D341Med (cell line): ENCODE measurements around the gene VWA8.

Experiments used
- DNase-seq: peaks from one replicate; pipeline ENCODE4 v3.0.0; 2012; ENCODE audit warnings: low spot score

The VWA8 gene

DNA sequence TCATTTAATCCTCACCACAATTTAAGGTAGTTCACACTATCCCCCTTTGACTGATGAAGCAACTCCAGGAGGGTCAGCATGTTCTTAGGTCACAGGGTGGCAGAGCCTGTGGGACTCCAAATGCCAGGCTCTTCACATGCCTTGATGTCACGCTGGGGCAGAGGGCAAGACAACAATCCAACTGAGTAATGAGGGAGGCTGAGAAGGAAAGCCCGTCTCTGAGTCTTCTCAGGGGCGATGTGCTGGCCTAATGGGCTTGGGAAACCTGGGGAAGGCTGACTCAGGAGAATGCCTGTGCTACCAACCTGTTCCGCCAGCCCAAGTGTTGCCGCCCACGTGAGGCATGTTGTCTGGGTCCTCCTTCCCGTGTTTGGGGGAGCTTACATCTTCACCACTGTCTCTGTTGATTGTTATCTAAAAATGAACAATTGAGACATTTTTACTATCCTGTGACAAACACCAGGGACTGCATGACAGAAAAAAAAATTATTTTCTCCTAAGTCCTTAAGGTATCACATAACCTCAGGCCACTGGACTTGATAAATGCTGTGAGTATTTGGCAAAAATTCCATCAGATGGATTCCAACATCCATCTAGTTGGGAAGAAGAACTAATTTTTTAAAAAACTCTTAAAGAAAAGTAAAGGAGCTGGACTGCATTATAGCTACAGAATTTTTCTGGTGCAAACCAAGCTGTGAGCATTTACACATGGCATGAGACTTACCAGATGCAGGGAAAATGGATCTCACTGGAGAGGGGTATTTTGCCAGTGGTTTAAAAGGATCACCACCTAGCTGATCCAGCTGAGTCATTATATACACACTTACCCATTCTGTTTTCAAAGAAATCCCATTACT lies 346.0 kb downstream of the VWA8 start:
- peak; percentile 44 for DNase-seq

DNA sequence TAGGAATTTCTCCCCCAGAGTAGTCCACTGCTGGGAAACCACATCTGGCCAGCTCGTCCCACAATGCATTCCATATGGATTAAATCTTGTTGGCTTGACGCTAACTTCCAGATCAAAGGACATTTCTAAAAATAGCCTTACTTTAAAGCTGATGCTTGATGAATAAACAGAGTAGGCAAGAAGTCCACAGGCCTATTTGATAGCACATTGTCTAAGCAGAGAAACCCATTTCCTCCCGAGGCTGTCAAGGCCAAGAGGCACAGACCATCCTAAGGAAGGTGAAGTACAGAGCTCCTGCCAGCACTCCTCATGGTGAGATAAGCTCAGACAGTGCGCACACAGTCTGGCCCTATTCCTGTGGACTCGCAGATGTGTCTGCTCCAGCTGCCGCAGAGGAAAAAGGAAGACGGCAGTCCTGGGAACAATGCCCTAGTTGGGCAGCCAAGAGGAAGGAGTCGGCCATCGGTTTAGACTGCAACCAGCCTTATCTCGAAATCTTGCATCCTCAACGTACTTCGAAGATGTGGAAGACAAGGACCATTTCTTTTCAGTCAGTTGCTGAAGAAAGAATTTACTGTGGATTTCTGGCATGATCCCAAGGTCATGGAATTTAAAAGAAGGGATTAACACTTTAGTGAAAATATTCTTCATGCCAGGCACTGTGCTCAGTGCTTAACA lies 346.8 kb downstream of the VWA8 start:
- DNase-seq = peak; percentile 49

DNA sequence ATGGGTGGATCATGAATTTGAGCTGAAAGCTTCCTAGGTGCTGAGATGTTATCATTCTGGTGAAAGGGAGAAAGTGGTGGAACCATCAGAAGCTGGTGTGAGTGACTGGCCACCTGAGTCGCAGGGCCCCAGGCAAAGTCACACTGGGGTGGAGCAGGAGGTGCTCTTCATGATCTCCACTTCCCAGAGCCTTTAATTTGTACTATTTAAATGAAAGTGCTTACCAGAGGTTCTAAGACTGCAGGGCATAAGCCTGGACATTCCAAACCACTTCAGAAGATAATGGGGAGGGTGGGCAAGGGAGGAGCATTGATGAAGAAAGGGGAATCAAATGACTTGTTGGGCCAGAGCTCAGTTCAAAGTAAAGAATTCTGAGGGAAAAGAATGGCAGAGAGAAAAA lies 347.4 kb downstream of the VWA8 start:
- DNase-seq = no peak

DNA sequence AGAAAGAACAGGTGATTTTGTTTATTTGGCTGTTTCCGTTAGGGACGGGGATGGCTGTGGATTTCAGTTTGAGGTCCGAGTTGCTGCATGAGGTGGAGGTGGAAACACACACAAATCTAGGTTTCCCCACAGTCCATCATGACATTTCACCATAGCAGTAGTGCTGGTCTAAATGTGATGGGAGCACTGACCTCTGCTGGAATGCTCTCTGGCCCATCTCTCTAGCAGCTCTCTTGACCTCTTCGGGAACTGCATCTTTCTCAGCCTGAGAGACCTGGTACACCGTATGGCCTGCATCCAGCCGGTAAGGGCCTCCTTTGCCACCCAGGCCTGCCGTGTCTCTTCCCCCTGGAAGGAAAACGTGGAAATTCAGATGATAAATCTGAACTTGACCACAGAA lies 349.5 kb downstream of the VWA8 start:
- DNase-seq = no peak

DNA sequence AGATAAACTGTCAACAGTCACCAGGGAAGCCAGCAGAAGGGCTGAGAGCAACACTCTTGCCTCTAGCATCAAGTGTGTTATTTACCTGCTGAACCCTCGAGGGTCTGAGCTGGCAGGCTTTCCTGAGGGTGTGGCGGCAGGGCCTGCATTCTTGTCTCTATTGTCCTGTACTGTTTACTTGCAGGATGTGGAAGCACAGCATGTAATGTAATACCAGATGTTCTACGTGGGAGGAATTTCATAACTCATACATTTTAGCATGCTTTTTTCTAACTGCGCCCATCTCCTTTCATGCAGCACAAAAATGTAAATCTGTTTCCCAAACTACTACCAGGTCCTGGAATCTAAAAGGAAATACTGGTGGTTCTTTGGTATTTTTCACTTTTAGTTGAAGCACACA lies 350.5 kb downstream of the VWA8 start:
- DNase-seq = no peak

DNA sequence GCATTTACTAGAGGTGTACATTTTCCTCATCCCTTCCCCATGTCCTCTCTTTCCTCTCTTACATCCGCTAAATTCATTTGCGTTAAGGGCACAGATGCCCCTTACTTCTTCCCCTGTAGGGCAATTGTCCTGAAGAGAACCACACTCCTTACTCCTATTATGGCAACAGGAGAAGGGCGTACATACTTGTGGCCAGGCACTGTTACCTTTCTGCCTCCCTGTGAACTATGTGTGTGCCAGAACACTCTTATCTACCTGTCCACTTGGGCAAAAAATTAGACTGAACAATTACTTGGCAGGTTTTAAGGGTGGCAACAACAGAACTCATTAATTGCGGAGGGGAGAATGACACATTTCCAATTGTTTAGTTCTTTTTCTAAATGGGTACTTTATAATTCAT lies 351.1 kb downstream of the VWA8 start:
- no peak for DNase-seq

DNA sequence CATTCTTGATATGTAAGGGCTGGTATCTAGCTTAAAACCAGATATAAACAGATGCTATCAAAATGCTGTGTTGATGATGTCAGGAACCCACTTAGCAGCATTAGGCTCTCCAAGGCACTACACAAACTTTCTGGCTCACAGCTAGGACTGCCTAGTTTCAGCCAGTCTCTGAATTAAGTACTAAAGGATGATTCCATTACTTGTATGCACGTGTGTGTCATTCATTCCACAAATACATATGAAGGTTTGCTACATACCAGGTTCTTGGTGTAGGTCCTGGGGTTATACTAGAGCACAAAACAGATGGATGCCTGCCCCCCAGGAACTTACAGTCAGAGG lies 352.1 kb downstream of the VWA8 start:
- DNase-seq = no peak

DNA sequence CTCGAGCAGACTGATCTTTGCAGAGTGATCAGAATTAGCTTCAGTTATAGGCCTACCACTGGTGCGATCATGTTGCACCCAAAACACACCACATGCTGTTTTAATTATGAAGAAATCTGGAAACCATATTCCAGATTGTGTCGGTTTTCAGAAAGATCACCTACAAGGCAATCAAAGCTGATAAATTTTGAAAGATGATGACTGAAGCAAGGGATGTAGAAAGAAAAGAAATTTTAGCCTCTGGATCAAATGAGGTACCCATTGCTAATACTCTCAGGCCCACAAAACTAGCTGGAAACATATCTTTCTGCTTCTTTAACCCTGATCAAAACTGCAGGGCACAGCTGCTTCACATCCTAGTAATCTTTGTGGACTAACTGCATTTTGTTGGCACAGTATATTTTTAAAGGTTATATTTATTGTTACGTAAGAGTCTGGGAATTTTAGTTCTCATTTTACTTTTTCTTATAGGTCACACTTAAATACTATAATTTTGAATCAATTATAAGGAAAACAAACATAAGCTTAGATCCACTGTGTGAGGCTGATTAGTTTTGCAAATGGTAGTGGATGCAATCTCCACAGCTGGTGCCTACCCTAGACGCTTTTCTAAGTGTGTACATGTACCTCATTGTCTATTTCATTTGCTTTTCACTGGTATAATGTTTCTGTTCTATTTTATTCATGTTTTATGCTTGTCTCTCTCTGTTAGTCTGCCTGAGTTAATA lies 352.6 kb downstream of the VWA8 start:
- DNase-seq = no peak

DNA sequence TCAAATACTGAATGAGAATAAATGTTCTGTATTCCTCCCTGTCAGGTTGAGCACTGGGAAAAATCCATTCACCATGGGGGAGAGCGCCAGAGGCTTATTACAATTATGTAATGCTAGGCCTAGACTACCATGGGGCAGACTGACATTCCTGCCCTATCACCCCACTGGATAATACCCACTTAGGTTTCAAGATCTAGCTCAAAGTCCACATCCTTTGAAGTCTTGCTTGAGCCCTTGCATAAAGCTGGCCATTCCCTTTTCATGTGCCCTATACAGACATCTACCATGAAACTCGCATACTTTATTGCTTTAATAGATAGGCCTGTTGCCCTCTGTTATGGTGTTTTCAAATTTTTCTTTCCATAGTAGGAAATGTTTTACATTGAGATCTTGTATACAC lies 354.3 kb downstream of the VWA8 start:
- no peak for DNase-seq

DNA sequence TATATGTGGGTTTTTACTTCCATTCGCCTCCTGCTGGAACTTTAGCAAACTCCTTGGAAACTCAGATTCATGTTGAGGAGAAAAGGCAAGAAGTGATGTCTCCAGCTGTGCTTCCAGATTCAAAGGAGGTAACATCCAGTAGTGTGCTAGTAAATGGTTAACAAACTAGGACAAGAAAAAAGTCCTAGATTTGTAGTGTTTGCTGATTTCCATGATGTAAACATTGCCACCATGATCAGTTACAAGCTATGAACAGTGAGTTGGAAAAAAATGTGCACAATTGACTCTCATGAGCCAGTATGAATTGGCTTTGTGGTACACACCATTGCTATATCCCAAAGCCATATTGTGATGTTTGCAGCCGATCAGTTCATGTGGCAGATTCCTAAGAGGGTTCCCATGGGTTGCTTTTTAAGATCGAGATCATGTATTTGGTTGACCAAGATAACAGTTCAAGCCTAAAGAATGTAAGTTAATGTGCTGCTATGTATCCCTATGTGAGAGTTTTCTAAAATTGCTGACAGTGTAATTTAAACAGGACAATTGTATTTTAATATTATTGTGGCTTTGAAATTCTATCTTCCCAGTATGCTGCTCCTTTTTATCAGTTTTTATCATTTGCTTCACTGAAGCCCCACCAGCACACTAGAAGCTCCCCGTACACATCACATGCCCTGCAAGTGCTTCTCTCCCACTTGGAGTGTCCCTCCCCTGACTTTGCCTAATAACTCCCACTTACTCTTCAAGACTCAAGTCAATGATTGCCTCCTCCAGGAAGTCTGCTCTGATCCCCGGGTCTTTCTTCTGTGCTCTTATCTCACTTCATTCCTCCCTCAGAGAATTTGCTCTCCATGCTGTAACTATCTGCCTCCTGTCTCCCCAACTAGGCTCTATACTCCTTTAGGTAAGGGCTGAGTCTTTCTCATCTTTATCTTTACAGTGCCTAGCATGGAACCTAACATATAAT lies 355.3 kb downstream of the VWA8 start:
- DNase-seq = no peak

DNA sequence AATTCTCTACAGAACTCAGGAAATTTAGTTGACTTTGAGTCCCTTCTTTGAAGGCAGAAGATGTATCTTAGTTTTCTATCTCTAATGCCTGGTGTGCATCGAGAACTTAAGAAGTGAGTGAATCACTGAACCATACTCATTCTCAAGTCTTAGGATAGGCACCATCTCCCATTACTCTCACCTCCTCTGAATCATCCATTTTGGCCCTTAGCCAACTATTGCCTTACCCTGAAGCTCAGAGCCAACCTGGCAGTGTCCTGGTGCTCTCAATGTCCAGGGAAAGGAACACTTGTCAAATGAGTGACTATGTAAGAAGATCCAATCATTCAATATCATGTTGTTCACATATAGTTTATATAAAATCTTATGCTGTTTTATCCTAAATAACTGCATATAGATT lies 357.0 kb downstream of the VWA8 start:
- no peak for DNase-seq

DNA sequence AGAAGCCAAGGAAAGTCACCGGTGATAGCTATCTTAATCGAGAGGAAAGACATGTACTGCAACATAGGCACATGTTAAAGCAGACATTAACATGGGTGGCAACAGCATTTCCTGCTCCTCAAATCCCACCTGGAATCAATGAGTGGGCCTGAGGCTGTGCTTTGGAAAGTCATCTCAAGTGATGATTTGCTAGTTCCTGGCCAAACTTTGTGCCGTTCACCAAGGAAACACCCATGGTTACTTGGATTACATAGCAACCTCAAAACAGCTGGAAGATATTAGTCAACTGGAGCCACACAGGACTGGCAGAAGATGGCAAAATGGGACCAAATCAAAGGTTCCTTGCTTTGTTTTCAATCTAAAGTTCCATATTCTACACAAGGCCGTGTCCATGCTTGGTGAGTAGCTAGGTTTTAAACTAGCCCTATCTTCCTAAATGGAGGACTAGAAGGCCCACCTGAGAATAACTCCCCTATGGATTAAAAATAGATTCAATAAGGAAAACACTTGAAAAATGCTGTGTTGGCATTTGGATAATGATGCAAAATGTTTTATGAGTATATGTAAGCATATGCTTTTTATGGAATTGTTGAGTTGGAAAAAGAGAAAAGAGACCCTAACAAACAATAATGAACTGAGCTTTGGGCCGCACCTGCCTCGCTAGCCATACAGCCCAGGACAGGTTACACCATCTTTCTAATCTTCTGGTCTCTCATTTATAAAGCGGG lies 359.0 kb downstream of the VWA8 start:
- no peak for DNase-seq

DNA sequence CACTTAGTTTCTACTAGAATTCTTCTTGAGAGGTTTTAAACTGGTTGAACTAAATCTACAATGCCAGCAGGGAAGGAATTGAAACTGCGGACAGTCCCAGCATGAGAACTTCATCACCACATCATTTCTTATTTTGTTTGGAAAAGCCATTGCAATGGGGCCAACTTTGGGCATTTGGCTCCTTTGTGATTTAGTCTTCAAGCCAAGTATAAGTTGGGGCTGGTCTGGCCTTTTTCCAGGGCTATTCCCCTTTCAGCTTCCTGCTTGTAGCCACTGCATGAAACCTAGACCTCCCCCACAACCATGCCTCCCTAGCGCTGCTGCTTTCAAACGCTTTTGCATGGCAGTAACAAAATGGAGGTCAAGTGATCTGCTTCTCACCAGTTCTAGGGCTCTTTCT lies 361.3 kb downstream of the VWA8 start:
- no peak for DNase-seq

DNA sequence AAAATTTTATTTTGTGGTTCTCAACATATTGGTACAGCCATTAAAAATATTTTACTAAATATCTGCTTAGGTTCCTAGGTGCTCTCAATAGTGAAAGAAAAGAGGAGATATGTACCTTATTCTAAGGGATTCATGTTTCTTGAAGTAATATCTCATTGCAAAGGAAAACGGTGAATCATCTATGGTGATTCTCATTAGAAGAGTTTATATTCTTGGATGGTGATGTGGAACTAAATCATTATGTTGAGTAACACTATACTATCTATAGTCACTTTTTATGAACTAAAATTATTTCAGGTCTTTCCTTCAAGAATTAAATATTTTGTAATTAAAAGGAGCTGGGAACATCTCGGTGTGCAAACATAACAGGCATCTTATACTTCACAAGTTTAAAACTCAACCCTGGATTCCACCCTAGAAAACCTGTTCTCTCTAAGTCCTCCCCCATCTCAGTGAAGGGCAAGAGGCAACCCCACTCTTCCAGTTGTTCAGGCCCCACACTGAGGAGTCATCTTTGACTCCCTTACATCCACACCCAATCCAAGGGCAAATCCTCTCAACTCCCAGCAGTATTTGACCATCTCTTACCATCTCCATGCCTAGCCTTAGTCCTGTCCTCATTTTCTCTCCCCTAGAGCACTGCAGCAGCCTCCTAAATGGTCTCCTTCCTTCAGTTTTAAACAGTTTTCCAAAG lies 363.4 kb downstream of the VWA8 start:
- DNase-seq = no peak

DNA sequence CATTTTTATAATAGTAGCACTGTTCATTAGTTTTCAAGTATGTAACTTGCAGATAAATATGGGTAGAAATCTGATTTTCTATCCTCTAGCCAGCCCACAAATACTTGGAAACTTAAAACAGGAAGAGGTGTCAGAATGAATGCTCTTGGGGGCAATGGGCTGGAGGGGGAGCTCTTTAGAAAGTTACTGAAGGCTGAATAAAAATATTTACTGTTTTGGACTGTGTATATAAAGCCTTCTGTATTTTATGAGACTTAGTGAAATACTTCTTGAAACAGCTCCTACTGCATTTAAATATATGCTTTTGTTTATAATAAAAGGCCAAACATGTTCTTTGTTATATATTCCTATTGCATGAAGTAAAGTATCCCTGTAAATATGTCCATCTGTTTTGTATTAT lies 364.7 kb downstream of the VWA8 start:
- DNase-seq = no peak

DNA sequence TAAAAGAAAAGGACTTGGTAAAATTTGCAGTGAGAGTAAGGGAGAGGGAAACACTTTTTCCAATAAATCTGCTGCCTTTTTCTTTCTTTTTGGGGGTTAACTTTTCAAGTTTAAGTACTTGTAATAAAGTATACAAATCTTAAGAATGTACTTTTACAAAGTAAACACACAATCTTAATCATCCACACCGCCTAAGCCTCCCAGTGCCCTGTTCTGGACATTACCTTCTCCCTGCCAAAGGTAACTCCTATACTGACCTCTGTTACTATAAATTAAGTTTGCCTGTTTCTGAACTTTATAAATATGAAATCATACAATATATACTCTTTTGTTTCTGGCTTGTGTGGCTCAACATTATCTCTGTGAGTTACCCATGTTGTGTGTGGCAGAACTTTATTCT lies 365.6 kb downstream of the VWA8 start:
- no peak for DNase-seq

DNA sequence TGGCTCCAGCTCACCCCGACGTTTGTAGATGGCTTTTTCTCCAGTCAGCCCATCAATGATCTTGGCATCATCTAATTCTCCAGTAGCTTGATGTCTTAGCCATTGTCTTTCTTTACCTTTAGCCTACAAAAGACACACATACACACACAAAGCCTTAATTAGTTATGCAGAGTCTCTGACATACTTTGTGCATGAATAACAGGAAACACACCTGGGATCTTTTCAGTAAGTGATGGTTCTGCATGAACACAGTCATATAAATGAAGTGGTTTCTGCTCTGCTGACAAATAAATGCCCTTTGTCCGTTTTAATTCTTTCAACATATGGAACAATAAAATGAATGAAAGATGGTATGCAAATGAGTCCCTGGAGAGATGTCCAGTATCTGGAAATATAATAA lies 370.3 kb downstream of the VWA8 start:
- no peak for DNase-seq

DNA sequence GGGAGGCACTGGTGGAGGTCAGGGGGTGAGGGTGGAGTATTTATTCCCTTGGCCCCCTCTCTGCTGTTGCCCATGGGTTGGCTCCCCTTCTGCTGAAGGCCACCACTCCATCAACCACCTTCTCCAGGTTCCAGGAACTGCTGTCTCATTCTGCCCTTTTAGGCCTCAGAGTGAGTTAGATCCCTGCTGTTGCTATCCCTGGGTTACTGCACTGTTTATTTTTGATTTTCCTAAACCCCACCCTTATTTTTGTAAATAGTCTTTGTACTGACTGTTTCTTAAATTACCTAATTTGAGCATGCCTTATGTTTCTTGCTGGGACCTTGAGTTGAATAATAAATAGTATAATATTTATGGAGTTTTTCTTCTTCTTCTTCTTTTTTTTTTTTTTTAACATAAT lies 370.8 kb downstream of the VWA8 start:
- DNase-seq = no peak

DNA sequence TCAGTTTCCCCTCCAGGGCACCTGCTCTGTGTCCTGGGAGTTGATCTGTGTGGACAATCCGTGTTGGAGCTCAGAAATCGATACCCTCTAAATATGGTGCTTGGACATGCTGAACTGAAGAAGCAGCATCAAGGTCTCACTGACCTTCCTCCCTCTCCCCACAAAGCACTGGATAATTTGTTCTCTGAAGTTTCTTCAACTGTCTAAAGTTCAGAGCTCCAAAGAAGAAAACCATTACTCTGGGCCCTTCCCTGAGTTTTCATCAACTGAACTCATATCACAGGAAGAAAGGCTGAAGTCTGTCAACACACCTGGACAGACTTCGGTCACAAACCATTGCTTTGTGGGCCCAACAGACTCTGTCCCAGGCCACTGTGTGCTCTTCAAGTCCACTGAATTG lies 371.5 kb downstream of the VWA8 start:
- no peak for DNase-seq

DNA sequence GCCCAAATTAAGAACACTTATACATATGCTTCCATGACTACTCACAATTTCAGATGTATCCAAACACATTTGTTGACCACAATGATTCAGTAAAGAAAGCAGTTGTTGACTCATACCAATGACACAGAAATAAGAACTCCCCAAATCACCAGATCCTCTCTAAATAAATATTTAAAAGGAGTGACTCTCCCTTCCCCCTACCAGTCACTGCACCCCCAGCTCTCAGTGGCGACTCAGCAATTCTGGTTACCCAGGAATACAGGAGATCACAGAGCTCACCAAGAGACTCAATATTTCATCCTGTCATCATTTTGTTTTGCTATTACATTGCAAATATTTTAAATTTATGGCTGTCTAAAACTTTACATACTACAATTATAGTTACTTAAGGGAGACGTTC lies 372.0 kb downstream of the VWA8 start:
- DNase-seq = no peak

DNA sequence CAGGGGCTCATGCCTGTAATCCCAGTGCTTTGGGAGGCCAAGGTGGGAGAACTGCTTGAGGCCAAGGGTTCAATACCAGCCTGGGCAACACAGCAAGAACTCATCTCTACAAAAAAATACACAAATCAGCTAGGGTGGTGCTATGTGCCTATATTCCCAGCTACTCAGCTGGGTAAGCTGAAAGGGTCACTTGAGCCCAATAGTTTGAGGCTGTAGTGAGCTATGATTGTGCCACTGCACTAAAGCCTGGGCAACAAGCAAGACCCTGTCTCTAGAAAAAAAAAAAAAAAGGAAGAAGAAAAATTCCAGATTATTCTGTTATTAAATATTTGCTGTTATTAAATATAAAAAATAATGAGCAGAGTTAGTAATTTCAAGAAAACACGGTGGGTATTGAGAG lies 372.5 kb downstream of the VWA8 start:
- no peak for DNase-seq
